Lung microvascular endothelial cell (primary cell): ENCODE measurements around the gene LONP1. TPM values are rescaled to one million over a fixed set of nuclear protein-coding genes. Genes with fewer than 3 reads are reported as not detected.

Experiments
- DNase-seq, 2 donors: peaks; one replicate each; pipeline versions ENCODE4 v3.0.0 to v3.0.0-alpha.2; 2010; ENCODE audit warnings: low read depth in 2 of 2
- total RNA-seq: library from RNA; depleted of rRNA; stranded (reverse); fragments of >200 nt; gene quantifications from 2 replicates; pipeline ENCODE4 v1.2.1, GENCODE V29; 2014

The LONP1 gene
- total RNA-seq, 1 donor from 2014 or later, result 51.4 TPM

- DNase-seq, result no peak
Measured at GRCh38 chr19:5648464-5648863, 71.5 kb downstream of the LONP1 start.

GRCh38 chr19:5646703-5647102, 73.2 kb downstream of the LONP1 start:
- DNase-seq, result no peak

- DNase-seq, result no peak
Measured at GRCh38 chr19:5645409-5645808, 74.5 kb downstream of the LONP1 start.

- no peak for DNase-seq
Measured at GRCh38 chr19:5644037-5644436, 75.9 kb downstream of the LONP1 start.

GRCh38 chr19:5643060-5643459, 76.9 kb downstream of the LONP1 start:
- no peak for DNase-seq

GRCh38 chr19:5642204-5642603, 77.7 kb downstream of the LONP1 start:
- DNase-seq, result no peak

Other genes with a start within 250 kb of the LONP1 start
- gene TINCR, start 152.2 kb downstream of the LONP1 start, total RNA-seq, result under 0.01 and 0.20 TPM in 2 replicates
- 16.6 and 24.2 TPM in 2 replicates for gene SAFB2, start 97.4 kb downstream of the LONP1 start, total RNA-seq
- gene SAFB, start 97.1 kb downstream of the LONP1 start, total RNA-seq, result 27.9 and 38.5 TPM in 2 replicates
- 44.7 and 65.3 TPM in 2 replicates for gene MICOS13, start 39.6 kb downstream of the LONP1 start, total RNA-seq
- 6.1 and 9.1 TPM in 2 replicates for gene HSD11B1L, start 39.1 kb downstream of the LONP1 start, total RNA-seq
- 763 and 989 TPM in 2 replicates for gene RPL36, start 29.9 kb downstream of the LONP1 start, total RNA-seq
- not detected in 2 replicates for gene CATSPERD, start 491 bp upstream of the LONP1 start, total RNA-seq
- 0.22 and 0.40 TPM in 2 replicates for gene PRR22, start 64.6 kb upstream of the LONP1 start, total RNA-seq
- gene DUS3L, start 71.0 kb upstream of the LONP1 start, total RNA-seq, result 19.6 and 20.7 TPM in 2 replicates
- under 0.01 and 0.99 TPM in 2 replicates for gene NRTN, start 84.9 kb upstream of the LONP1 start, total RNA-seq
- not detected in 2 replicates for gene FUT6, start 119.6 kb upstream of the LONP1 start, total RNA-seq
- not detected in 2 replicates for gene FUT3, start 131.3 kb upstream of the LONP1 start, total RNA-seq
- gene FUT5, start 150.4 kb upstream of the LONP1 start, total RNA-seq, result not detected in 2 replicates
- gene NDUFA11, start 183.6 kb upstream of the LONP1 start, total RNA-seq, result 219 and 282 TPM in 2 replicates
- 3.9 and 7.7 TPM in 2 replicates for gene VMAC, start 184.7 kb upstream of the LONP1 start, total RNA-seq
- gene CAPS, start 194.1 kb upstream of the LONP1 start, total RNA-seq, result 2.4 and 4.6 TPM in 2 replicates